MM.1S (cell line): Measurements from ENCODE around the gene BTBD9.

ENCODE experiments used
- DNase-seq: peaks from one replicate; pipeline ENCODE4 v3.0.0-alpha.2; 2015
- H2AFZ ChIP-seq: fragments of 300-600 bp; sonication (generic); 2 replicates; pipeline ENCODE4 v1.6.0; 2016; ENCODE audit warnings: antibody characterized with exemption, low read length
- H3F3A ChIP-seq: fragments of 300-600 bp; sonication (generic); 2 replicates; pipeline ENCODE4 v1.6.1; 2016; ENCODE audit warnings: mild to moderate bottlenecking, antibody characterized with exemption, low read length, moderate library complexity, mixed read lengths; ENCODE audit not compliant: insufficient read depth
- H3K27ac ChIP-seq: fragments of 300-600 bp; sonication (generic); 2 replicates; pipeline ENCODE4 v1.5.1; 2016; ENCODE audit warnings: mild to moderate bottlenecking, low read length
- H3K27me3 ChIP-seq: fragments of 300-600 bp; sonication (generic); replicated peaks from 2 replicates; pipeline ENCODE4 v1.6.0; 2016; ENCODE audit warnings: low read length; ENCODE audit not compliant: insufficient read depth
- H3K36me3 ChIP-seq: fragments of 300-600 bp; sonication (generic); replicated peaks from 2 replicates; pipeline ENCODE4 v1.6.1; 2016; ENCODE audit warnings: mild to moderate bottlenecking, low read length, mixed read lengths; ENCODE audit not compliant: insufficient read depth
- H3K4me1 ChIP-seq: fragments of 300-600 bp; sonication (generic); 2 replicates; pipeline ENCODE4 v1.6.1; 2016; ENCODE audit warnings: low read length, mixed read lengths
- H3K4me2 ChIP-seq: fragments of 300-600 bp; sonication (generic); 2 replicates; pipeline ENCODE4 v1.6.0; 2016; ENCODE audit warnings: low read depth, low read length
- H3K4me3 ChIP-seq: fragments of 300-600 bp; sonication (generic); 2 replicates; pipeline ENCODE4 v1.5.1; 2016; ENCODE audit warnings: low read length, mixed read lengths
- H3K79me2 ChIP-seq: fragments of 300-600 bp; sonication (generic); 2 replicates; pipeline ENCODE4 v1.6.1; 2016; ENCODE audit warnings: mixed run types, low read length, mixed read lengths
- H3K9ac ChIP-seq: fragments of 300-600 bp; sonication (generic); 2 replicates; pipeline ENCODE4 v1.6.1; 2016; ENCODE audit warnings: low read length, mixed read lengths
- H3K9me2 ChIP-seq: fragments of 300-600 bp; sonication (generic); replicated peaks from 2 replicates; pipeline ENCODE4 v1.6.1; 2016; ENCODE audit warnings: mild to moderate bottlenecking, low read length, mixed read lengths; ENCODE audit not compliant: insufficient read depth
- H3K9me3 ChIP-seq: fragments of 300-600 bp; sonication (generic); replicated peaks from 2 replicates; pipeline ENCODE4 v1.6.1; 2016; ENCODE audit warnings: mild to moderate bottlenecking, low read length, mixed read lengths; ENCODE audit not compliant: insufficient read depth
- H4K20me1 ChIP-seq: fragments of 300-600 bp; sonication (generic); 2 replicates; pipeline ENCODE4 v1.6.1; 2016; ENCODE audit warnings: mild to moderate bottlenecking, low read length, moderate library complexity, mixed read lengths; ENCODE audit not compliant: insufficient read depth
- CTCF ChIP-seq: fragments of 300-600 bp; sonication (generic); IDR thresholded peaks from 2 replicates; pipeline ENCODE4 v1.5.1; 2016; ENCODE audit warnings: antibody characterized with exemption, low read length, mixed read lengths
- EZH2 ChIP-seq: fragments of 300-600 bp; sonication (generic); optimal IDR thresholded peaks from 2 replicates; pipeline ENCODE3; 2017; ENCODE audit warnings: low read depth, mild to moderate bottlenecking, antibody characterized with exemption, low read length, mixed read lengths
- EZH2phosphoT487 ChIP-seq: fragments of 300-600 bp; sonication (generic); IDR thresholded peaks from 2 replicates; pipeline ENCODE4 v1.6.1; 2018; ENCODE audit warnings: antibody characterized with exemption, low read length

BTBD9 gene

GRCh38 chr6:38375937-38376336 is 263.8 kb downstream of the BTBD9 start:
- Histone ChIP-seq H3K9me3 (no peaks in the 10 kb centered on the region), H3K36me3 (no peaks in the 10 kb centered on the region), H4K20me1 (no peaks in the 10 kb centered on the region), H2AFZ (no peak overlapping the region), H3K4me2 (no peak overlapping the region), H3K27ac (no peak overlapping the region), H3K4me3 (no peak overlapping the region), H3K4me1 (no peaks in the 10 kb centered on the region), H3K9ac (no peak overlapping the region), H3F3A (no peaks in the 10 kb centered on the region), H3K27me3 (no peaks in the 10 kb centered on the region), H3K79me2 (no peaks in the 10 kb centered on the region), H3K9me2 (no peaks in the 10 kb centered on the region)
- TF ChIP-seq EZH2 (no peak), CTCF (no peak), EZH2phosphoT487 (no peak)
- no peak for DNase-seq

- Histone ChIP-seq H3K4me1 (no peaks in the 10 kb centered on the region), H3K4me3 (no peak overlapping the region), H3K9me3 (no peaks in the 10 kb centered on the region), H3F3A (no peaks in the 10 kb centered on the region), H2AFZ (no peak overlapping the region), H3K9ac (no peak overlapping the region), H3K27me3 (no peaks in the 10 kb centered on the region), H3K4me2 (no peak overlapping the region), H4K20me1 (no peaks in the 10 kb centered on the region), H3K36me3 (no peaks in the 10 kb centered on the region), H3K27ac (no peak overlapping the region), H3K9me2 (no peaks in the 10 kb centered on the region), H3K79me2 (no peaks in the 10 kb centered on the region)
- TF ChIP-seq EZH2 (no peak), EZH2phosphoT487 (no peak), CTCF (no peak)
- no peak for DNase-seq
Measured at GRCh38 chr6:38375341-38375740, 264.4 kb downstream of the BTBD9 start.

- TF ChIP-seq EZH2 (no peak), CTCF (no peak), EZH2phosphoT487 (no peak)
- no peaks in the 10 kb centered on the region for H3K79me2 ChIP-seq
- no peaks in the 10 kb centered on the region for H4K20me1 ChIP-seq
- H3K27ac ChIP-seq = no peak overlapping the region
- H3K9me2 ChIP-seq = no peaks in the 10 kb centered on the region
- H2AFZ ChIP-seq = no peak overlapping the region
- H3K9ac ChIP-seq = no peak overlapping the region
- H3K27me3 ChIP-seq = no peaks in the 10 kb centered on the region
- no peak overlapping the region for H3K4me2 ChIP-seq
- H3K9me3 ChIP-seq = no peaks in the 10 kb centered on the region
- DNase-seq = no peak
- H3K4me3 ChIP-seq = no peak overlapping the region
- no peaks in the 10 kb centered on the region for H3K36me3 ChIP-seq
- no peaks in the 10 kb centered on the region for H3F3A ChIP-seq
- H3K4me1 ChIP-seq = no peaks in the 10 kb centered on the region
Measured at GRCh38 chr6:38371881-38372280, 267.8 kb downstream of the BTBD9 start.
